ENCODE measurements around the gene HAND1. TPM values are rescaled to one million over a fixed set of nuclear protein-coding genes. Genes with fewer than 3 reads are reported as not detected.

Gene HAND1
- total and polyA plus RNA-seq, 12 donors, result 0.94 to 6.8 (median 2.4) TPM; not detected in 5

DNA sequence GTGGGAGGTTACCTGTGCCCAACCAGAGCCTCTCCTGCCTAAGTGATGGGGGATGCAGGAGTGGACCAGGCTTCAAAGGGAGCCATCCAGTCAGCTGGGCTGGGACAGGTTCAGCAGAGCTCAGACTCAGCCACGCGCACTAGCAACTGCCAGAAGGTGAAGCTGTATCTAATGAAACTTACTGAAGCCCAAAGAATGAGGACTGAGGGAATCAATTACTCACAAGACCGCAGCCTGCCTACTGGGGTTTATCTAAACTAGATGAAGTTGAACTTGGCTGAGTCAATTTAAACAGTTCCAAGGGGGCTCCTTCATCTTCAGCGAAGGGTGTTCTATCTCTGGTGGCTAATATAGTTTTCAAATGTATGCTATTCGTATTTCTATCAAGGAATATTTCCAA lies 11.4 kb downstream of the HAND1 start:
- Histone ChIP-seq H3K27ac (no peak overlapping the region), H3K36me3 (replicated peaks in 1 of 2) (no peaks in the 10 kb centered on the region), H3K9me3 (replicated peaks in 1 of 3) (no peaks in the 10 kb centered on the region), H3K4me1 (replicated peaks in 1 of 2) (no peaks in the 10 kb centered on the region), H3K4me3 (no peak overlapping the region), H3K27me3 (peaks cover 20% of the 10 kb centered on the region)
- WGBS, 4 donors, result 75 to 86% (median 79%) methylated on average over 5 of the region's 5 CpGs
- TF ChIP-seq POLR2A (IDR thresholded peaks at IDR 0.05), result no peak
- TF ChIP-seq, protein P1, sequence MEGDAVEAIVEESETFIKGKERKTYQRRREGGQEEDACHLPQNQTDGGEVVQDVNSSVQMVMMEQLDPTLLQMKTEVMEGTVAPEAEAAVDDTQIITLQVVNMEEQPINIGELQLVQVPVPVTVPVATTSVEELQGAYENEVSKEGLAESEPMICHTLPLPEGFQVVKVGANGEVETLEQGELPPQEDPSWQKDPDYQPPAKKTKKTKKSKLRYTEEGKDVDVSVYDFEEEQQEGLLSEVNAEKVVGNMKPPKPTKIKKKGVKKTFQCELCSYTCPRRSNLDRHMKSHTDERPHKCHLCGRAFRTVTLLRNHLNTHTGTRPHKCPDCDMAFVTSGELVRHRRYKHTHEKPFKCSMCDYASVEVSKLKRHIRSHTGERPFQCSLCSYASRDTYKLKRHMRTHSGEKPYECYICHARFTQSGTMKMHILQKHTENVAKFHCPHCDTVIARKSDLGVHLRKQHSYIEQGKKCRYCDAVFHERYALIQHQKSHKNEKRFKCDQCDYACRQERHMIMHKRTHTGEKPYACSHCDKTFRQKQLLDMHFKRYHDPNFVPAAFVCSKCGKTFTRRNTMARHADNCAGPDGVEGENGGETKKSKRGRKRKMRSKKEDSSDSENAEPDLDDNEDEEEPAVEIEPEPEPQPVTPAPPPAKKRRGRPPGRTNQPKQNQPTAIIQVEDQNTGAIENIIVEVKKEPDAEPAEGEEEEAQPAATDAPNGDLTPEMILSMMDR (IDR thresholded peaks at IDR 0.05), result no peak
- no peak for DNase-seq
- intact Hi-C loops (cut with DNase I), result loop anchor here (5.0 kb wide), 1 partner anchor 141 kb away; no protein-coding TSS in a partner anchor

DNA sequence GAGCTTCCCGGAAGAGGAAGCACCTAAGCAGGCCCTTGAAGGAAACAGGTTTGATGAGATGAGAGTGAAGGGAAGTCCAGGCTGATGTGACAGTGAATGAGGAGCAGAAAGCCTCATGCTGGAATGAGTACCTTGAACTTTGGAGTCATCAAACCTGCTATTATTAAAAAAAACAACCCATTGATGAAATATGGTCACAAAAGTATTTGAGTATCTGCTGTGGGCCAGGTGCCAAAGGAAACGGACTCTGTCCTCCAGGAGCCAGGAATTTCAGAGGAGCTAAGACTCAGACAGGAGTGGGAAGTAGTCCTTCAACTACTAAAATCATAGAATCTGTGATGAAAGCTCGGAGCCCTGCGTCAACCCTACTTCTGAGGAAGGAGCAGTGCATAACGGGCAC lies 11.9 kb downstream of the HAND1 start:
- no peak for DNase-seq
- TF ChIP-seq, protein P1 (IDR thresholded peaks at IDR 0.05), result no peak
- no peak for TF ChIP-seq POLR2A (IDR thresholded peaks at IDR 0.05)
- Histone ChIP-seq H3K4me3 (no peak overlapping the region), H3K27me3 (peaks cover 14% of the 10 kb centered on the region), H3K4me1 (replicated peaks in 1 of 2) (no peaks in the 10 kb centered on the region), H3K9me3 (replicated peaks in 1 of 3) (no peaks in the 10 kb centered on the region), H3K27ac (no peak overlapping the region), H3K36me3 (replicated peaks in 1 of 2) (no peaks in the 10 kb centered on the region)
- intact Hi-C loops (cut with DNase I), result loop anchor here (5.0 kb wide), 1 partner anchor 141 kb away; no protein-coding TSS in a partner anchor
- WGBS, 4 donors, result 65 to 69% (median 68%) methylated on average over 5 of the region's 5 CpGs

DNA sequence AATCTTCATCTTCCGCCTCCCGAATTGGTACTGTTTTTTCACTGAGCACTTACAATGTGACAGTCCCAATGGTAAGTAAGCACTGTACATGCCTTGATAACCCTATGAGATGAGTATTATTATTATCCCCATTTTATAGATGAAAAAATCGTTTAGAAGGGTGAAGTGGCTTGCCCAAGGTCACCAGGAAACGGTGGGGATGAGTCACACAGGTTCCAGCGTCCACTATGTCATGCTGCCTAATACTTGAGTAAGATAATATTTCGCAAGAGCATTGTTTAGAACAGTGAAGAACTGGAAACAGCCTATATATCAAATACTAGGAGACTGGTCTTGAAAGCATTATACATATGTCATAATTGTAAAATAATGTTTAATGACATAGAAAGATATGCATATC lies 12.9 kb downstream of the HAND1 start:
- Histone ChIP-seq H3K4me3 (no peak overlapping the region), H3K36me3 (replicated peaks in 1 of 2) (no peaks in the 10 kb centered on the region), H3K9me3 (replicated peaks in 1 of 3) (no peaks in the 10 kb centered on the region), H3K27ac (no peak overlapping the region), H3K27me3 (peaks cover 11% of the 10 kb centered on the region), H3K4me1 (replicated peaks in 1 of 2) (no peaks in the 10 kb centered on the region)
- 34 to 47% (median 46%) methylated on average over 6 of the region's 6 CpGs for WGBS, 4 donors
- peak; percentile 30 to 73 (median 55) for DNase-seq
- TF ChIP-seq, protein P1 (IDR thresholded peaks at IDR 0.05), result no peak
- TF ChIP-seq POLR2A (IDR thresholded peaks at IDR 0.05), result no peak
- intact Hi-C loops (cut with DNase I), result loop anchor here (5.0 kb wide), 1 partner anchor 142 kb away; no protein-coding TSS in a partner anchor

DNA sequence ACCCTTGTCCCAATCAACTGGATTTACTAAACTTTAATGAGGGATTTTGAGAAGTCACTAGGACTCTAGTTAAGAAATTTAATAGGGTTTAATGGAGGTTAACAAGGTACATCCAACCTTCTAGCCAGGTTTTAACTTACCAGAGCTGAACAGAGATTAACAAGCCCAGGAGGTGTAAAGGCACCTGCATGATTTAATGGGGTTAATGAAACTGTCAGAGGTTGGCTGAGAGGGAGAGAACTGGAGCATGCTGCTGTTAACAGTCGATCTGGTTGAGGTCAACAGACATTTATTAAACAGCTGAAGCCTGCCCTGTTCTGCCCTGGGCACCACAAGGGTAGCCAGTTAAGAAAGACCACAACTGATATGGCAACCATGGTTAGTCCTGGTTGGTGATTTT lies 13.6 kb downstream of the HAND1 start:
- H3K4me3 ChIP-seq, result no peak overlapping the region
- H3K4me1 ChIP-seq (replicated peaks in 1 of 2), result no peaks in the 10 kb centered on the region
- H3K27ac ChIP-seq, result no peak overlapping the region
- no peaks in the 10 kb centered on the region for H3K9me3 ChIP-seq (replicated peaks in 1 of 3)
- intact Hi-C loops (cut with DNase I), result no loop called here
- no peak for TF ChIP-seq POLR2A (IDR thresholded peaks at IDR 0.05)
- TF ChIP-seq, protein P1 (IDR thresholded peaks at IDR 0.05), result no peak
- peaks cover 9% of the 10 kb centered on the region for H3K27me3 ChIP-seq
- DNase-seq, result no peak
- WGBS, 4 donors, result 37 to 70% (median 54%) methylated on average over 1 of the region's 1 CpG
- no peaks in the 10 kb centered on the region for H3K36me3 ChIP-seq (replicated peaks in 1 of 2)

Data from adrenal gland (tissue), 12 donors.